Measurements from ENCODE around the gene HIVEP3.

GRCh38 chr1:41866285-41866684 lies 52.4 kb downstream of the HIVEP3 start:
- TF ChIP-seq YY1 (IDR thresholded peaks at IDR 0.05; ENCODE audit: insufficient read depth, insufficient read length) = no peak
- TF ChIP-seq SUZ12 (IDR thresholded peaks at IDR 0.05; ENCODE audit: extremely low read depth, insufficient read depth, insufficient read length) = no peak
- no peak for TF ChIP-seq ZNF274 (IDR thresholded peaks at IDR 0.05; ENCODE audit: low read depth, low read length)
